ENCODE measurements around the gene SGSM2.

The SGSM2 gene

DNA sequence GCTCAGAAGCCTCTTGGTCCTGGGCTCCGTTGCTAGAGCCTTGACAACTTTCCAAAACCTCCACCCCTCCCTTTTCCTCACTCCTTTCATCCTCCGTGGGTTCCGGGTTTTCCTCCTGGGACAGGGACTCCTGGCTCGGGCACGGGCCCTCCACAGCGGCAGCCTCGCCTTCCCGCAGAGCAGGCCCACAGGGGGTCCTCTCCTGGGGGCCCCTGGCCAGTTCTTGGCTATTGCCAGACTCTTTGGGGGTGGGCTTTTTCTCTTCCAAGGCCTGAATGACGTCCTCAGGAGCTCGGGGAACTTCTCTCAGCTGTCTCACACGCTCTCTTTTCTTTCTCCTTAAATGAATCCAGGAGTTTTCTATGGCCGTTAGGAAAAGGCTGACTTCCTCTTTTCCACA, 82.9 kb downstream of the SGSM2 start:
- DNase-seq (ENCODE audit: extremely low spot score) = no peak
- CTCF ChIA-PET = interaction anchor here (5.8 to 14.7 kb wide), 2 partner anchors 15 to 38 kb away, joined by 74 to 404 read pairs; no protein-coding TSS in a partner anchor
- POLR2A ChIA-PET = no interaction called here
- no peak for TF ChIP-seq CTCF (IDR thresholded peaks at IDR 0.05; ENCODE audit: control extremely low read depth, extremely low read depth, low read depth, missing control alignments)

DNA sequence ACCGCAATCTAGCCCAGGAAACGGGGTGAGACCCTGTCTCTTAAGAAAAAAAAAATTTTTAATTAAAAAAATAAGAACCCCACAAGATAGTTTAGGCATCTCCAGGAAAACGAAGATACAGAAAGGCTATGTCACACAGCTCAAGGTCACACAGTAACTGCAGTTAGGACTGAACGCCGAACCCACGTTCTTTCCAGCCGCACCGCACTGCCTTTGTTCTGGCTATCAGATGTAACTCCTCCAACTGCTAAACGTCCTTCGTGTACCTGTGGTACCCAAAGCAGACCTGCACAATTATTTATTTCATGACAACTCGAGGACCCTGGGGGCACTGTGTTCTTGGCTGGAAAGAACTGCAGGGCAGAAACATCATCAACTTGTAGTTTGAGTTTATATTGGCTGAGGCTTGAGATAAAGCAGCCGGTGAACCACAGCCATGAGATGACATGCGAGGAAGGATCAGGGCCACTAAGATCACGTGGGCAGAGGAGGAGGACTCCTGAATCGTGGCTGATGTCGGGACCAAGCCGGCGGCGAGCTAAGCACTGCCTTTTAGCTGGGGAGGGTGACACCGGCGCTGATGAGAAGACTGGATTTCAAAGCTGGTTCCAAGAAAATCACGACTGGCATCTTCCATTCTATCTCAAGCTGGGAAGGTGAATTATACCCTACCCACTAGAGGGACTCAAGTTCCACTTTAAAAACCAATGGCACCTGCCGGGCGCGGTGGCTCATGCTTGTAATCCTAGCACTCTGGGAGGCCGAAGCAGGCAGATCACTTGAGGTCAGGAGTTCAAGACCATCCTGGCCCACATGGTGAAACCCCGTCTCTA, 84.2 kb downstream of the SGSM2 start:
- ChIA-PET CTCF (interaction anchor here (1.0 to 14.7 kb wide), 3 partner anchors 11 to 69 kb away, joined by 3 to 404 read pairs (median 5); no protein-coding TSS in a partner anchor), POLR2A (no interaction called here)
- DNase-seq (ENCODE audit: extremely low spot score) = no peak
- no peak for TF ChIP-seq CTCF (IDR thresholded peaks at IDR 0.05; ENCODE audit: control extremely low read depth, extremely low read depth, low read depth, missing control alignments)

GRCh38 chr17:2423271-2423670, 86.0 kb downstream of the SGSM2 start:
- no peak for TF ChIP-seq CTCF (IDR thresholded peaks at IDR 0.05; ENCODE audit: control extremely low read depth, extremely low read depth, low read depth, missing control alignments)
- ChIA-PET CTCF (interaction anchor here (14.7 kb wide), 1 partner anchor 41 kb away, joined by 404 read pairs; no protein-coding TSS in a partner anchor), POLR2A (no interaction called here)
- no peak for DNase-seq (ENCODE audit: extremely low spot score)

DNA sequence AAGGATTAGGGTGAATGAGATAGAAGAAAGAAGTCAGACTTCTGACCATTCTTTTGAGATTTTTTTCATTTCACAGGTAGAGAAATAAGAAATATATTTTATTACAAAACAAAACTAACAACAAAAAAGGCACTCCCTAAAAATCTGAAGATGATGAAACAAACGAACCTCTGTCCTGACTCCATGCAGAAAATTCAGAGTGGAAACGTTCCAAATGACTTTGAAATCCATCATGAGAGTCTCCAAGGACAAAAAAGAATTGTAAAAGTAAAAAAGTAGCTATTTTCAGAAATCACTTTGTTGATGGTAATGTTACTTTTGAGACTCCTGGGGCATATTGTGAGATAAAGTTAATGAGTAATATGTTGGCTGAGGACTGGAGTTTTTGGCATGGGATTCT, 89.9 kb downstream of the SGSM2 start:
- no peak for DNase-seq (ENCODE audit: extremely low spot score)
- POLR2A ChIA-PET = no interaction called here
- TF ChIP-seq CTCF (IDR thresholded peaks at IDR 0.05; ENCODE audit: control extremely low read depth, extremely low read depth, low read depth, missing control alignments) = no peak
- CTCF ChIA-PET = interaction anchor here (1.2 to 3.0 kb wide), 3 partner anchors 9 to 44 kb away, joined by 3 to 12 read pairs (median 8); no protein-coding TSS in a partner anchor

GRCh38 chr17:2427910-2428309, 90.6 kb downstream of the SGSM2 start:
- DNase-seq (ENCODE audit: extremely low spot score) = no peak
- no peak for TF ChIP-seq CTCF (IDR thresholded peaks at IDR 0.05; ENCODE audit: control extremely low read depth, extremely low read depth, low read depth, missing control alignments)
- POLR2A ChIA-PET = no interaction called here
- CTCF ChIA-PET = interaction anchor here (1.2 to 3.0 kb wide), 3 partner anchors 8 to 45 kb away, joined by 3 to 12 read pairs (median 8); no protein-coding TSS in a partner anchor

Measured in GM10248 (cell line).